Muscle of back (tissue), 11 donors: ENCODE measurements around the gene GRID2. TPM values are rescaled to one million over a fixed set of nuclear protein-coding genes. Genes with fewer than 3 reads are reported as not detected.
A peak's percentile ranks its signal among the peaks of the same experiment; 100 is the strongest.
"Not testable (repeated sequence)": the region's sequence is repeated elsewhere in the genome, so short reads cannot be mapped to it uniquely, and the experiment has no call there.

Experiments
- DNase-seq, 3 donors: peaks; one replicate each; pipeline versions ENCODE4 v3.0.0 to v3.0.0-alpha.2; 2013
- polyA plus RNA-seq, 10 donors: library from polyadenylated mRNA; unstranded; fragments of 120-200 nt; gene quantifications; one replicate each; pipeline ENCODE4 v1.2.1, GENCODE V29; 2013; ENCODE audit not compliant: insufficient read length in 10 of 10

The GRID2 gene
- polyA plus RNA-seq, 10 donors: 0.25 to 1.9 (median 0.38) TPM

DNA sequence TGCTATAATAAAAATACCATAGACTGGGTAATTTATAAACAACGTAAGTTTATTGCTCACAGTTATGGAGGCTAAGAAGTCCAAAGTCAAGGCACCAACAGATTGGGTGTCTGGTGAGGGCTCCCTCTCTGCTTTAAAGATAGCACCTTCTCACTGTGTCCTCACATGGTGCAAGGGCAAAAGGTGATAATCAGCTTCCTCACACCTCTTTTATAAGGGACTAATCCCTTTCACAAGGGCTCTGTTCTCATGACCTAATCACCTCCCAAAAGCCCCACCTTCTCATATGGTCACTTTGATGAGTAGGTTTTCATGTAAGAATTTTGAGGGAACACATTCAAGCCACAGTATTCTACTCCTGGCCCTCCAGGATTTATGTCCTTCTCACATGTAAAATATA lies 883.1 kb downstream of the GRID2 start:
- no peak for DNase-seq

DNA sequence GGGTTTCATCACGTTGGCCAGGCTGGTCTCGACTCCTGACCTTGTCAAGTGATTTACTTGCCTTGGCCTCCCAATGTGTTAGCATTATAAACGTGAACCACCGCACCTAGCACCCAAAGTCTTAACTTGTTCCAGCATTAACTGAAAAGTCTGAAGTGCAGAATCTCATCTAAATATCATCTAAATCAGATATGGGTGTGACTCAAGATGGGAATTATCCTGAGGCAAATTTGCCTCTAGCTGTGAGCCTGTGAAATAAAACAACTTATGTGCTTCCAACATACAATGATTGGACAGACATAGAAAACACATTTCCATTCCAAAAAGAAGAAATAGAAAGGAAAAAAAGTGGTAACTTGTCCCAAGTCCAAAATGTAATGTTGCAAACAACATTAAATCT lies 883.7 kb downstream of the GRID2 start:
- no peak for DNase-seq

- DNase-seq: no peak
These were observed 884.1 kb downstream of the GRID2 start for GRCh38 chr4:93187892-93188291.

- peak; percentile 11 to 74 (median 27) for DNase-seq
These were observed 895.7 kb downstream of the GRID2 start for GRCh38 chr4:93199492-93199891.

DNA sequence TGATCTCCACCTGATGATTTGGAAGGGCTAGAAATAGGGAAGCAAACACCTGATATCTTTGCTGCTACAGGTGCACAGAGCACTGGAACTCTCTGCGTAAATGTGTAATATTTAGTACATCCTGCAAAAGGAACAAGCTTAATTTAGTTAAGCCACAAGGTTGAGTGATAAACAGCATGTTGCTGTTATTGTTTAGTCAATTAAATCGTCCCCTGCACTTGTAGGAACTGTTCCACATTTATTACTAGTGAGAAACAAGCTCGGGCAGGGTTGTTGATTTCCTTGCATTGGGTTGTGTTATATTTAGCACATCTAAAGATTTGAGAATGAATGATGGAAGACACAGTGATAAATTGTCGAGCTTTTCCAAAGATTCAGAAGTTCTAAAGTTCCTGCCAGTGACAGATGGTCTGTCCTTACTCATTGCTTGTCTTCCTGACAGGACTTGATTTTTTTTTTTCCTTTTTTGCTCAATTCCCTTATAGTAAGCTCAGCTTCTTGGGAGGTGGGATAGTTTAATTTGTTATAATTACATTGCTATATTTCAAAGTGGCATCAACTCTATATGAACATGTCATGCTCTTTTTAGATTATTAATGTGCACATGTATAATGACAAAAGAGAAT lies 897.8 kb downstream of the GRID2 start:
- no peak for DNase-seq

DNA sequence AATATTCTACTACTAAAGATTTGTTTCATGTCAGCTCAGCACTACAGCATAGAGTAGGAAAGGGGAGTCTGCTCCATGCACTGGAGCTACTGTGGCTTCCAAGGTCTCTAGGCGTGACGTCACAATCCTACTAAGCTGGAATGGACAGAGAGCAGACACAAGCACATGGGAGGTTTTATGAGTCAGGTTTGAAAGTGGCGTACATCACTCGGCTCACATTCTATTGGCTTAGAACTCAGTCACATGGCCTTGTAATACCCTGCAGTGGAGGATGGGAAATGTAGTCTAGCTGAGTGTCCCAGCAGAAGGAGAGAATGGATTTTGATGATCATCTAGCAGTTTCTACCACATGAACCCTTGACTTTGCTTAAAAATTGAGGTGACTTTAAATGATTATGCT lies 899.9 kb downstream of the GRID2 start:
- no peak for DNase-seq

DNA sequence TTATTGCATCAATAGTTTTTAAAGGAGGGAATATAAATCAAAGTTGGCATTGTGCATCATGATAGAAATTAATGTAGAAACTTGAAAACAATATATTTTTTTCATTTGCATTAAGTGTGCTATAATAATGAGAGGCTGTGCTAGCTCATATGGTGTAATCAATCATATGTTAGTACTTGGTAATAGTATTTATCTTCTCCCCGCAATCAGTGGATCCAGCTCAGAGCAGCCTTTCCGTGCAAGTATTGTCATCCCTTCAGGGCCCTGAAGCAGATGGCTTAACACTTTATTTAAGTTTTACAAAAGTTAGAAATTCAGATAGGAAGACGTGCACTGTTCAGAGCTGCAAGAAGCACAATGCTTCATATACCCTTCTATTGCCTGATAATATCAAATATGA lies 908.5 kb downstream of the GRID2 start:
- no peak for DNase-seq

DNA sequence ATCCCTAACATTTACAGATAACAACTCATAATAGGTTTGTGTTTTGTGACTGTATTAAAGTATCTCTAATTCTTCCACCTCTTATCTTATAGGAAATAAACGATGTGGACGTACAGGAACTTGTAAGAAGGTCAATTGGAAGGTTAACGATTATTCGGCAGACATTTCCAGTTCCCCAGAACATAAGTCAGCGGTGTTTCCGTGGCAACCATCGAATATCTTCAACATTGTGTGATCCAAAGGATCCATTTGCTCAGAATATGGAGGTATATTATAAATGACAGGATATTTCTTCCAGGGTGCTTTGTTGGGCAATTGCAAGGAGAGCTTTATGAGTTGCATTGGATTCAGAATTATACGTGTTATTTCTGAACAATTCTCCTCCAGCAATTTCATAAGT lies 912.9 kb downstream of the GRID2 start:
- no peak for DNase-seq

GRCh38 chr4:93217431-93217830 lies 913.7 kb downstream of the GRID2 start:
- no peak for DNase-seq

DNA sequence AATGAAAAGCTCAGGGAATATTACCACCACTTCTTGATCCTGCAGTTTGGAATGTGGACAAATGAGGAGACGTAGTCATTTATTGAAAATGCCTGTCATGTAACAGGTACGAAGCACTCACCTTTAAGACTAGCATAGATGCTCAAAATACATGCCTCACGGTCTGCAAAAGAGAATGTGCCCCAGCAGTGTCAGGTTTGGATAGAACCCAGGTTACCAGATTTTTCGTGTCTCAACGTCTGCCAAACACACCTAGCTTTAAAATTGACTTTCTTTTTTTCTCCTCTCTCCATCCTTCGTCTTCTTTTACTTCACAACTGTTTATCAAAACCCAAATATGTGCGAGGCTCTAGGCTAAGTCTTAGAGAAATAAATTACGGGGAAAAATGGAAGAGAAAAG lies 918.0 kb downstream of the GRID2 start:
- no peak for DNase-seq

- DNase-seq: no peak
These were observed 924.3 kb downstream of the GRID2 start for GRCh38 chr4:93228021-93228420.

DNA sequence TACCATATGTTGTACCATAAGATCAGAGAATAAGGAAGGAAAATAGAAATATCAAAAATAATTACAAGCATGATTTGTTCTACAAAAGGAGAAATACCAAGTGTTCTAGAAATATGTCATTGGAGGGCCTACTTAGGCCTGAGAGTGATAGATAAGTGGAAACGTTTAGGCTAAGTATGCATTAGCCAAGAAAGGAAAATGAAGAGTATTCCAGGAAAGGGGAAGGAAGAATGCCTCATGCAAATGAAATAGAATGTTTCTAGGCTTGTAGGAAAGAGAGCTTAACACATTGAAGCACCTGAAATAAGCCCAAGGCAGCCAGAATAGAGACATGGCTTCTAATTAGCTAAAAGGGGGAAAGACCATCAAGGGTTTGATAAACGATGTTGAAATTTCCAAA lies 929.1 kb downstream of the GRID2 start:
- DNase-seq: no peak

- no peak for DNase-seq
These were observed 933.8 kb downstream of the GRID2 start for GRCh38 chr4:93237521-93237920.

DNA sequence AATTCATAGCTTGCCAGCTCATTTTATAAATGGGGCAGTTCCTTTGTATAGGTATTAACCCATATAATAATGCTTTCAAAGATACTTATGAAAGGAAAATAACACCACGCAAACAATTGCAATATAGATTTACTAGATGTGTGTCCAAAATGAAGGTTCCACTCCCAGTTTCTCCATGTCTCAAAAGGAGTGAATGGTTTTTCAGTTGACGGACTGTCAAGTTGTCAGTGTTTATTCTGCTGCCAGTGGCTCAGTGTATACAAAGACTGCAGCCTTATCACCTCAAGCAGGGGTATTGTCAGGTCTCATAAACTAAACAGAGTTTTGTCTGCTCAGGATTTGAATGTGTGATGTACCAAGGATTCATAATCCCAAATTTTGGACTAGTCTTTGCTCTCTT lies 939.5 kb downstream of the GRID2 start:
- DNase-seq: no peak

DNA sequence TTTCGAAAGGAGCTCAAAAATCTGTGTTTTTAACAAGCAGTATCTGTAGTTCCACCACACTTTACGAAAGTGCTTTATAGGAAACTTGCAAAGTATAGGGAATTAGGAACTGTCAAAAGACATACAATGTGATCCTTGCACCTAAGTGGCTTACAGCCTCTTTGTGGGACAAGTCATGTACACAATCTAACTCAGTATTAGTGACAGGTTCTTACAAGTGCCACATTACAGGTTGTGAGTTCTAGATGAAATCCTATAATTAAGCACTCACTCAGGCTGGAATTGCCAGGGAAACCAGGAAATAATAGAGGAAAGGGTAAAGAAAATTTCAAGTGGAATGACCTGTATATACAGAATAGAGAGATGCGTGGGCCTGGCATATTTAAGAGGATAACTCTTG lies 957.4 kb downstream of the GRID2 start:
- no peak for DNase-seq

- DNase-seq: no peak
These were observed 959.4 kb downstream of the GRID2 start for GRCh38 chr4:93263166-93263565.

- DNase-seq: no peak
These were observed 964.0 kb downstream of the GRID2 start for GRCh38 chr4:93267747-93268146.

GRCh38 chr4:93285346-93285745 lies 981.6 kb downstream of the GRID2 start:
- no peak for DNase-seq

GRCh38 chr4:93289241-93289640 lies 985.5 kb downstream of the GRID2 start:
- DNase-seq: no peak

DNA sequence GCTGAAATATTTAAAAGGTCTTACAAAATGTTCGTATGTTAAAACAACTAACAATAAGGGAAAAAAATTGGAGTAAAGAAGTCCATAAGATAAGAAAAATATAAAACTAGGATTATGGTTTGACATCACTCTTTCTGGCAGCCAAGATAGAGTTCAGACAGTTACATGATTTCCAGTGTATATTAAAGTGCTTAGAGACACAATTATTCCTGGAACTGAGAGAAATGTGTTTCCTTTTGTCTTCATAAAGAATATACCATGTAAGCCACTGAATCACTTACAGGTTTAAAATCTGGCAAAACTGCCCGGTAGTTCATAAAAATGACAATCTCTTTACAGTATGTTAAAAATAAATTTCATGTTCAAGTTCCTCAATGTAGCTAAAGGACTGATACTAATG lies 986.1 kb downstream of the GRID2 start:
- peak in 1 of 3 donors; percentile 39 for DNase-seq

DNA sequence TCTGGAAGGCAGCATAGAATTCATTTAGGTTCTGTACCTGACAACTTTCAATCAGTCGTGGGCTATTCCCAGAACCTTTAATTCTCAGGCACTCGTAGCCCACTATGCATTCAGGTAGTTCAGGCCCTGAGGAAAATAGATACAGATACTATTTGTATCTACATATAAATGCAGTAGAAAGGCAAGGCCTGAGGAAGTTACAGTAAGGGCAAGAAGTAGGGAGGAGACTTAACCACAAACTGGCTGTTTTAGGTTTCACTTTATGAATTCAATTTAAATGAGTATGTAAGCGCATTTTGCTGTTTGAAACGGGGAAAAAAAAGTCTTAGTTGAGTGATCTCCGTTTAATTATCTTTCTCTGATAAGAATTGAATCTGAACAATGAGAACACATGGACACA lies 995.4 kb downstream of the GRID2 start:
- DNase-seq: no peak

GRCh38 chr4:93300780-93301555 lies 997.2 kb downstream of the GRID2 start:
- DNase-seq: not testable (repeated sequence)

DNA sequence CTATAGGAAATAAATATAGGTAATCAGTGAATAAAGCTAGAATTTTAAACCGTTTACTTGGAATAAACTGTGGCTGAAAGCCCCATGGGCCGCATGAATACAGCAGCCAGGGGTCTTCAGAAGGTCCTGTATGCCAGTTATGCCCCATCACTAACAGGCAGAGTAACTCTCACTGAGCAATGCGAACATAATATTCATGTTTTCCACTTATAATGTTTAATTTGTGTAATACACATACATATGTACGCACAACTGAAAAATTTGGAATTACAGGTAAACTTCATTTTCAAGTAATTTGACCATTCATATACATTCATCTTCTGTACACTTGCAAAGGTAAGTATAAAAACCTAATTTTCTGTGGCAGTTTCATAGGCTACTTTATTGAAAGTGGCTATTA lies 998.5 kb downstream of the GRID2 start:
- no peak for DNase-seq

- DNase-seq: no peak
These were observed 999.7 kb downstream of the GRID2 start for GRCh38 chr4:93303440-93303839.
